Measurements from ENCODE around the gene GGCT. TPM values are rescaled to one million over a fixed set of nuclear protein-coding genes. Genes with fewer than 3 reads are reported as not detected.

GGCT gene
- polyA plus RNA-seq, 2 of the 4 experiments (the other 2 are of a cell fraction), result 69.7 to 79.6 TPM

GRCh38 chr7:30514776-30515175 is 10.1 kb upstream of the GGCT start:
- FAIRE-seq, result no peak
- ATAC-seq, result no peak
- 84% methylated on average over 1 of the region's 1 CpG for WGBS (ENCODE audit: missing lambda C conversion rate)
- Histone ChIP-seq H3K4me3 (no peak overlapping the region), H3K27ac (no peak overlapping the region), H3K4me1 (no peaks in the 10 kb centered on the region), H3K9me3 (no peaks in the 10 kb centered on the region), H3K4me2 (no peak overlapping the region)
- ChIA-PET CTCF (interaction anchor here (1.0 kb wide), 1 partner anchor 50 kb away, joined by 3 read pairs; no protein-coding TSS in a partner anchor), POLR2A (no interaction called here)
- DNase-seq (ENCODE audit: low read depth in 1 of 2, low spot score in 1 of 2), result no peak
- no peak for TF ChIP-seq ZC3H11A (IDR thresholded peaks at IDR 0.05)
- no peak for TF ChIP-seq E2F6 (IDR thresholded peaks at IDR 0.05; ENCODE audit: borderline replicate concordance, low read depth)
- no peak for TF ChIP-seq HOXA7 (CRISPR knock-in tag; IDR thresholded peaks at IDR 0.05)
- no peak for TF ChIP-seq FOSL2 (IDR thresholded peaks at IDR 0.05)
- TF ChIP-seq FOSL2 (CRISPR knock-in tag; IDR thresholded peaks at IDR 0.05), result no peak
- no peak for TF ChIP-seq KDM1A (IDR thresholded peaks at IDR 0.05; ENCODE audit: low read depth)
- no peak for TF ChIP-seq ATOH8 (CRISPR knock-in tag; IDR thresholded peaks at IDR 0.05; ENCODE audit: low read depth)
- TF ChIP-seq POLR2AphosphoS2 (conservative IDR thresholded peaks at IDR 0.05; ENCODE audit: low read length), result no peak
- TF ChIP-seq ELK1 (IDR thresholded peaks at IDR 0.05; ENCODE audit: low read depth, low read length), result no peak
- TF ChIP-seq TFCP2L1 (CRISPR knock-in tag; IDR thresholded peaks at IDR 0.05), result no peak
- no peak for TF ChIP-seq HEYL (CRISPR knock-in tag; IDR thresholded peaks at IDR 0.05)
- no peak for TF ChIP-seq FOSB (CRISPR knock-in tag; IDR thresholded peaks at IDR 0.05)

GRCh38 chr7:30514177-30514576 is 9.5 kb upstream of the GGCT start:
- no peaks in the 10 kb centered on the region for H3K9me3 ChIP-seq
- CTCF ChIA-PET, result interaction anchor here (1.0 kb wide), 1 partner anchor 51 kb away, joined by 3 read pairs; no protein-coding TSS in a partner anchor
- TF ChIP-seq HOXA7 (CRISPR knock-in tag; IDR thresholded peaks at IDR 0.05) (no peak), ZNF302 (CRISPR knock-in tag; IDR thresholded peaks at IDR 0.05) (no peak), JUNB (IDR thresholded peaks at IDR 0.05) (no peak), RFX5 (IDR thresholded peaks at IDR 0.05) (no peak), CBX2 (IDR thresholded peaks at IDR 0.05; ENCODE audit: borderline replicate concordance, low read depth) (no peak), KDM5A (IDR thresholded peaks at IDR 0.05) (no peak), SREBF2 (IDR thresholded peaks at IDR 0.05) (no peak), ESRRA (IDR thresholded peaks at IDR 0.05; ENCODE audit: borderline replicate concordance, low read length) (no peak), CEBPB (IDR thresholded peaks at IDR 0.05) (no peak), CBX8 (IDR thresholded peaks at IDR 0.05) (no peak), HES2 (IDR thresholded peaks at IDR 0.05) (no peak), KDM1A (IDR thresholded peaks at IDR 0.05; ENCODE audit: low read depth) (no peak), RARB (CRISPR knock-in tag; IDR thresholded peaks at IDR 0.05) (no peak), ZFP36 (IDR thresholded peaks at IDR 0.05; ENCODE audit: borderline replicate concordance, partially characterized antibody) (no peak), GATA3 (IDR thresholded peaks at IDR 0.05; ENCODE audit: borderline replicate concordance) (no peak)
- H3K4me1 ChIP-seq, result no peaks in the 10 kb centered on the region
- WGBS (ENCODE audit: missing lambda C conversion rate), result 91% methylated on average over 3 of the region's 3 CpGs
- POLR2A ChIA-PET, result no interaction called here
- H3K4me3 ChIP-seq, result no peak overlapping the region
- no peak overlapping the region for H3K27ac ChIP-seq
- no peak for FAIRE-seq
- no peak for ATAC-seq
- H3K4me2 ChIP-seq, result no peak overlapping the region
- DNase-seq (ENCODE audit: low read depth in 1 of 2, low spot score in 1 of 2), result no peak

Data from A549 (cell line).